AG10803 (cell line): ENCODE results near the gene GGACT.

Experiments
- DNase-seq: peaks from one replicate; pipeline ENCODE4 v3.0.0; 2010; ENCODE audit warnings: low read depth
- H3K4me3 ChIP-seq: 2 replicates; pipeline ENCODE4 v1.5.1; 2011; ENCODE audit warnings: mild to moderate bottlenecking, low read length, control low read depth
- CTCF ChIP-seq: conservative IDR thresholded peaks from 2 replicates; pipeline ENCODE4 v1.5.1; 2011; ENCODE audit warnings: mild to moderate bottlenecking, low read length, control low read depth, inconsistent platforms

The GGACT gene

GRCh38 chr13:100508996-100509395, 79.6 kb downstream of the GGACT start:
- no peak overlapping the region for H3K4me3 ChIP-seq
- no peak for TF ChIP-seq CTCF
- no peak for DNase-seq

- DNase-seq, result no peak
- TF ChIP-seq CTCF, result no peak
- no peak overlapping the region for H3K4me3 ChIP-seq
Observed at GRCh38 chr13:100508455-100508854, 80.1 kb downstream of the GGACT start.

GRCh38 chr13:100506600-100507422, 81.8 kb downstream of the GGACT start:
- no peak for DNase-seq
- no peak overlapping the region for H3K4me3 ChIP-seq
- TF ChIP-seq CTCF, result no peak

- H3K4me3 ChIP-seq, result no peak overlapping the region
Observed at GRCh38 chr13:100506154-100506553, 82.4 kb downstream of the GGACT start.

GRCh38 chr13:100503622-100504021, 85.0 kb downstream of the GGACT start:
- DNase-seq, result no peak
- no peak overlapping the region for H3K4me3 ChIP-seq
- no peak for TF ChIP-seq CTCF

More at GRCh38 chr13:100506154-100506553, 82.4 kb downstream of the GGACT start:
- DNase-seq, result no peak
- TF ChIP-seq CTCF, result no peak

GRCh38 chr13:100502446-100502845, 86.1 kb downstream of the GGACT start:
- DNase-seq, result no peak
- no peak for TF ChIP-seq CTCF
- no peak overlapping the region for H3K4me3 ChIP-seq

- DNase-seq, result peak; percentile 28
- no peak overlapping the region for H3K4me3 ChIP-seq
Observed at GRCh38 chr13:100497389-100497788, 91.2 kb downstream of the GGACT start.

More at GRCh38 chr13:100497389-100497788, 91.2 kb downstream of the GGACT start:
- TF ChIP-seq CTCF, result no peak
